GM21529 (cell line): ENCODE results near the gene CBLL1.

Experiments used
- ATAC-seq: cut with Tn5 transposase; IDR thresholded peaks from one replicate; pipeline ENCODE4 v1.9.1; 2021; ENCODE audit not compliant: unreplicated experiment

The CBLL1 gene

GRCh38 chr7:107742678-107743566, 1.0 kb upstream of the CBLL1 start:
- ATAC-seq: peak; percentile 38

- peak; percentile 32 for ATAC-seq
Measured at GRCh38 chr7:107744345-107744750, 406 bp downstream of the CBLL1 start.

GRCh38 chr7:107746006-107746405, 2.1 kb downstream of the CBLL1 start:
- no peak for ATAC-seq

GRCh38 chr7:107751113-107751512, 7.2 kb downstream of the CBLL1 start:
- ATAC-seq: no peak

GRCh38 chr7:107754642-107755041, 10.7 kb downstream of the CBLL1 start:
- ATAC-seq: no peak

- no peak for ATAC-seq
Measured at GRCh38 chr7:107758667-107759066, 14.7 kb downstream of the CBLL1 start.

GRCh38 chr7:107767391-107767790, 23.4 kb downstream of the CBLL1 start:
- ATAC-seq: no peak

GRCh38 chr7:107768263-107768662, 24.3 kb downstream of the CBLL1 start:
- no peak for ATAC-seq

GRCh38 chr7:107773027-107773426, 29.1 kb downstream of the CBLL1 start:
- no peak for ATAC-seq

- no peak for ATAC-seq
Measured at GRCh38 chr7:107777702-107778101, 33.8 kb downstream of the CBLL1 start.

- no peak for ATAC-seq
Measured at GRCh38 chr7:107778283-107778682, 34.3 kb downstream of the CBLL1 start.

- no peak for ATAC-seq
Measured at GRCh38 chr7:107779647-107780099, 35.7 kb downstream of the CBLL1 start.

GRCh38 chr7:107782374-107782773, 38.4 kb downstream of the CBLL1 start:
- ATAC-seq: no peak

GRCh38 chr7:107783648-107784047, 39.7 kb downstream of the CBLL1 start:
- no peak for ATAC-seq

GRCh38 chr7:107785170-107785569, 41.2 kb downstream of the CBLL1 start:
- no peak for ATAC-seq

- no peak for ATAC-seq
Measured at GRCh38 chr7:107785926-107786325, 42.0 kb downstream of the CBLL1 start.

GRCh38 chr7:107788216-107788615, 44.3 kb downstream of the CBLL1 start:
- no peak for ATAC-seq

GRCh38 chr7:107788662-107789061, 44.7 kb downstream of the CBLL1 start:
- no peak for ATAC-seq

- ATAC-seq: no peak
Measured at GRCh38 chr7:107789647-107790046, 45.7 kb downstream of the CBLL1 start.

- no peak for ATAC-seq
Measured at GRCh38 chr7:107792364-107792763, 48.4 kb downstream of the CBLL1 start.

GRCh38 chr7:107799647-107800264, 55.8 kb downstream of the CBLL1 start:
- no peak for ATAC-seq

GRCh38 chr7:107803009-107803610, 59.2 kb downstream of the CBLL1 start, which contains the start of gene SLC26A3:
Gene SLC26A3, minus strand, starts transcription at chr7:107803223. Its CDS starts 8,714 bp downstream, at chr7:107794509.
- ATAC-seq: no peak
